GM21723 (cell line): ENCODE results near the gene DDX5.
A peak's percentile ranks its signal among the peaks of the same experiment; 100 is the strongest.
"Not testable (repeated sequence)": the region's sequence is repeated elsewhere in the genome, so short reads cannot be mapped to it uniquely, and the experiment has no call there.

Experiments
- ATAC-seq: cut with Tn5 transposase; IDR thresholded peaks from one replicate; pipeline ENCODE4 v1.9.1; 2021; ENCODE audit warnings: mild to moderate bottlenecking, moderate library complexity; ENCODE audit not compliant: unreplicated experiment

Gene DDX5

DNA sequence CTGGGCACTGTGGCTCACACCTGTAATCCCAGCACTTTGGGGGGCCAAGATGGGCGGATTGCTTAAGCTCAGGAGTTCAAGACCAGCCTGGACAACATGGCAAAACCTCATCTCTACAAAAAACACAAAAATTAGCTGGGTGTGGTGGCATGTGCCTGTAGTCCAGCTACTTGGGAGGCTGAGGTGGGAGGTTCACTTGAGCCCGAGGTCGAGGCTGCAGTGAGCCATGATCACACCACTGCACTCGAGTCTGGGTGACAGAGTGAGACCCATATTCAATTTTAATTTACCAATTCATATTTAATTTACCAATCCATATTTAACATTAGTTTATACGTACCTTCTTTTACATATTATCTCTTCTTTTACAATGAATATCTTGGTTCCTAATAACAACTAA lies 10.8 kb downstream of the DDX5 start:
- ATAC-seq: not testable (repeated sequence)

DNA sequence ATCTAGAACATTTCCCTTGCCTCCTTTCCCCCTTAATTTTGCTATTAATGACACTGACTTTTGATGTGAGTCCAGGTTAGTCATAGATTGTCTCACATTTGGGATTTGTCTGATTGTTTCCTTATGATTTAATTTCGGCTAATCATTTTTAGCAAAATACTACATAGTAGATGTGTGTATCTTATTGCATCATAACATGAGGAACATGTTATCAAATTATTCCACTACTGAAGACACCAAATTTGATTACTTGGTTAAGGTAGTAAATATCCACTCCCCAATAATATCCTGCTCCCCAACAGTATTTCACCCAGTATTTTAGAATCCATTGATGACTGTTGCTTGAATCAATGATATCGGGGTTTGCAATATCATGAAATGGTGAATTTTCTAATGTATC lies 12.0 kb downstream of the DDX5 start:
- no peak for ATAC-seq

DNA sequence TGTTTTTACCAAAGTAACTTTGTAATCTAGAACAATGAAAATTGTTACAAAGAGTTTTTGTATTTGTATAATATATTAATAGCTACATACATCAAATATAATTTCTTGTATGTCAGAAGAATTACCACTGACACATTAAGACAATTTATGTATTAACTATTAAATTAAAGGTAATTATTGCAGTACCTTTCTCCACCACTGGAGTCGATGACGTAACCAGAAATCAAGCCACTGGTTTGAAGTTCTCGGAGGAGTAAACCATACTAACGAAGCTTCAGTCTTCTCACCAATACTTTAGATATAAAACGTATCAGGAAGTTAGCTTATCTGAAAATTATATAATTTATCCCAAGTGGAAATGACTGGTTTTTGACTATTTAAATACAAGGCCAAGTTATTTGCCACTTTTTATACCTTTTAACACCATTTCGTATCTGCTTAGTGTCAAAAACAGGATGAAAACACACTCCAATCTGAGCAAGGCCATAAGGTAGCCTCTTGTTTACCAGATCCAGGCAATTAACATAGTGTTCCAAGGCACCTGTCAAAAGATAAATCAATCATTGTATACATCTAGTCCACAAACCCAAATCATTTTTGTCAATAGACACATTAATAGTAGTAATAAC lies 13.5 kb downstream of the DDX5 start:
- ATAC-seq: no peak

DNA sequence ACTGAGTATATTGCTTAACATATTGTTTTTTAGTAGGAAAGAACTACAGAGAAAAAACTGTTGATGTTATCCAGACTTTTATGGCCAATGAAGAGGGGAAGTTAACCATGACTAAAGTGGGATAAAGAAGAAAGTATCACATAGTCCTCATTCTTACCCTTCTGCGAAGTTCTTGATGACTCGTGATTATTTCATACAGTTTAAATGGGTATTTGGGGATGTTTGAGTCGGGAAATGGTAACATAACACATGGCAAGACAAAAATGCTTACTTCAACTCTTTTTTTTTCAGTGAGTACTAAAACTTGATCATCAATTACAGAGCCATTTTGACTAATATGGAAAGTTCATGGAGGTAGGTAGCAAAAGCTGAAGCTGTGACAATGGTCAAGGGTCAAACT lies 14.1 kb downstream of the DDX5 start:
- ATAC-seq: no peak

DNA sequence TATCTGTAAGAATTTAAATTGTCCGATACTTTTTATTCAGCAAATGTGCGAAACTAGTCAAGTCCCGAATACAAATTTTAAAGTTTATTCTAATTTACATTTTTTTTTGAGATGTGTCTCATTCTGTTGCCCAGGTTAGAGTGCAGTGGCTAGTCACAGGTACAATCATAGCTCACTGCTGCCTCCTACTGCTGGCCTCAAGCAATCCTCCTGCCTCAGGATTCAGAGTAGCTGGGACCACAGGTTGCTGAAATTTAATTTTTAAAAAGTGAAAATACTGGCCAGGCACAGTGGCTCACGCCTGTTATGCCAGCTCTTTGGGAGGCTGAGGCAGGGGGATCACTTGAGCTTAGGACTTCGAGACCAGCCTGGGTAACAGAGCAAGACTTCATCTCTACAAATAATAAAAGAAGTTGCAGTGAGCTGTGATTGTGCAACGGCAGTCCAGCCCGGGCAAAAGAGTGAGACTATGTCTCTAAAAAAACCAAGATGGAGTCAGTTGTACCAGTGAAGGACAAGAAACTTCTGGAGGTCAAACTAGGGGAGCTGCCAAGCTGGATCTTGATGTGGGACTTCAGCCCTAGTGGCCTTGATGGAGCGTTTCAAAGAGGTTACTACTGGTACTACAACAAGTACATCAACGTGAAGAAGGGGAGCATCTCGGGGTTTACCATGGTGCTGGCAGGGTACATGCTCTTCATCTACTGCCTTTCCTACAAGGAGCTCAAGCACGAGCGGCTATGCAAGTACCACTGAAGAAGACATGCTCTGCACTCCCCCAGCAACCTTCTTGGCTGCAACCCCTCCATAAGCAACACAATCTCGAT lies 14.8 kb downstream of the DDX5 start:
- ATAC-seq: no peak

DNA sequence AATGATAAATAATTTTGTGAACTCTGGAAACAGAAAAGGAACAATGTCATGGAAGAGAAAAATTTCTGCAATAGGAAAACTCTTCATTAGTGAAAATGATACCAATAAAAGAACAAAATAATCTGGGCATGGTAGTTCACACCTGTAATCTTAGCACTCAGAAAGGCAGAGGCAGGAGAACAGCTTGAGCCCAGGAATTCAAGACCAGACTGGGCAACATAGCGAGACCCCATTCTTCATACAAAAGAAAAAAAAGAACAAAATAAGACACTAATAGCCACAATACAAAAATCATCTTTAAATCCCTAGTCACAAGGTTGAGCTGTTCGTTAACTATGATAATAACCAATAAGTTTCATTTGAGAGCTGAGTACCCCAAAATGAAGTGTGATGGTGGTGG lies 17.8 kb downstream of the DDX5 start:
- ATAC-seq: no peak

DNA sequence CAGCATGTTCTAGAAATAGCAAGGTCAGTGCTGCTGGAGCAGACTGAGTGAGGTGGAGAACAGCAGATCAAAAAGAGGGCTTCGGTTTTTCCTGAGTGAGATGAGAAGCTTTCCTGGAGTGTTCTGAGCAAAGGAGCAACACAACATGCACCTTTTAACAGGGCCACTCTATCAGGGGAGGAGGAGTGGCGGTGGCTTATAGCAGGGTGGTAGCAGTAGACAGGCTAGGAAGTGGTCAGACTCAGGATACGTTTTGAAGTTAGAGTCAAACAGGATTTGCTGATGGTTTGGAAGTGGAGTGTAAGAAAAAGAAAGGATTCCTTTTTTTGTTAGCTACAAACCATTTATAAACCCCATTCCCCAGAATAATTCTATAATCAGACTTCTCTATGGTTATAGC lies 21.7 kb downstream of the DDX5 start:
- no peak for ATAC-seq

DNA sequence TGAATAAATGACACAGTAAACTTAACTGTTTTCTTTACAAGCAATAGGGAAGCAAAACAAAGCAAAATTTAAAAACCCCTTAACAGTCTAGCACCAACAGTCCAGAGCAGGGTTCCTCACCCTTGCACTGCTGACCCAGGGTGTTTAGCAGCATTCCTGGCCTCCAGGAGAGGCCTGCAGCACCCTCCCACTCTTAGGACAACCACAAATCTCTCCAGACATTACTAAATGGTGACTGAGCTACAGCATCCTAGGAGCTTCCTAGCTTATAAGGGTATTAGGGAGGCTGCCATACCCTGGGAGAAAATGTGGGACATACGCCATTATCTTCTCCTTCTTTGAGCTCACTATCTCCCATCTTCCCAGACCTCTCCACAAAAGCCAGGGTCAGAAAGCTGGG lies 25.1 kb downstream of the DDX5 start:
- no peak for ATAC-seq

DNA sequence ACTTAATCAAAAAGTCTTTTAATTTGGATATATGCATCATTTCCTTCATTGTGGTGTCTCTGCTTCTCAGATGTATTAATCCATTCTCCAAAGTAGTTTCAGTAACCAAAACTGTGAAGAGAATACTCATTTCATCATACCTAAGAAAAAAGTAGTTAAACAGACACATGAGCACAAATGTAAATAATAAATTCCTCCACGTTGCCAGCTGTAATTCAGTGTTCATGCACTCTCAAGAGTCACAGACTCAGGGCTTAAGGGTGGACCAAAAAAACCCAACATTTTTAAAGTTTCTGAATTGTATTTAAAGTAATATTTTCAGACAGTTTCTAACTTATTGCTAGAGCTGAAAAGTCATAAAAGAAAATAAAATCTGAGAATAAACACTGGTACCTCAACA lies 28.2 kb downstream of the DDX5 start:
- ATAC-seq: no peak

DNA sequence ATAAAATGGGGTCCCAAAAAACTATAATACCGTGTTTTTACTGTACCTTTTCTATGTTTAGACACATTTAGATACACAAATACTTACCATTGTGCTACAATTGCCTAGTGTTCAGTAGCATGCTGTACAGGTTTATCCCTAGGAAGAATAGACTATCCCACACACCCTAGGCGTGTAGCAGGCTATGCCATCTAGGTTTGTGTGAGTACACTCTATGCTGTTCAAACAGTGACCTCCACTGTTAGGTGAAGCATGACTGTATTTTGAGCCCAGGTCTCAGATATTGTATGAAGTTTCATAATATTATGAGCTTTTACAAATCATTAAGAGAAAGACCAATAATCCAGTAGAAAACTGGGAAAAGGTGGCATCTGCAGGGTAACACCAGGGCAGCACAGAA lies 33.5 kb downstream of the DDX5 start:
- ATAC-seq: no peak

DNA sequence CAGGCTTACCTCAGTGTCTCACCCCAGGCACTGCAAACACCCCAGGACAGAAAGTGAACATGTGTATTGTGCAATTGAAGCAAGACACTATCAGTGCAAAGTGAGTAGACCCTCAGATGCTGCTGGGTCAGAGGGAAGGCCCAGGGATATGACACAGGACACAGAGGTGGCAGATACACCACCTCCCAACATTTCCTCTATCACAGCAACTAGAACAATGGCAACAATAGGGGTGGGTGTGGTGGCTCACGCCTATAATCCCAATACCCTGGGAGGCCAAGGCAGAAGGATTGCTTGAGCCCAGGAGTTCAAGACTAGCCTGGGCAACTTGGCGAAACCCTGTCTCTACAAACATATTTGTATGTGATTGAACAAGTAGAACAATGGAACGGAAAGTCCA lies 34.6 kb downstream of the DDX5 start:
- no peak for ATAC-seq

DNA sequence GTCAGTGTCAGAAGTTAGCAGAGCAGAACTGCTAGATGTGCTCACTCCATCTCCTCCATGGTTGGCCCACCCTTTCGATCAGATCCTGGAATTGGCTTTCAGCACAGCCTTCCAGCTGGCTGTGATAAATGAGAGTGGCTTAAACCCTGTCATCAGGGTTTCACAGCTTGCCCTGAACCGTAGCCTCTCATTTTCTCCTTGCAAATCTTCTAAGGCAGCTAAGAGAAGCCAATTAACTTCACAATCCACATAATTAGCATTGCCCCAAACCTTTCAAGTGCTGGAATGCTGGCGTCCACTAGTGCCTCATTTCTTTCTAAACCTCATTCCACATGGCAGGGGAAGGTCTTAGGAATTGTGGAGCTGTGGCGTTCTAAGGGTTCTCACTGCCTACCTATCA lies 35.5 kb downstream of the DDX5 start:
- ATAC-seq: no peak

DNA sequence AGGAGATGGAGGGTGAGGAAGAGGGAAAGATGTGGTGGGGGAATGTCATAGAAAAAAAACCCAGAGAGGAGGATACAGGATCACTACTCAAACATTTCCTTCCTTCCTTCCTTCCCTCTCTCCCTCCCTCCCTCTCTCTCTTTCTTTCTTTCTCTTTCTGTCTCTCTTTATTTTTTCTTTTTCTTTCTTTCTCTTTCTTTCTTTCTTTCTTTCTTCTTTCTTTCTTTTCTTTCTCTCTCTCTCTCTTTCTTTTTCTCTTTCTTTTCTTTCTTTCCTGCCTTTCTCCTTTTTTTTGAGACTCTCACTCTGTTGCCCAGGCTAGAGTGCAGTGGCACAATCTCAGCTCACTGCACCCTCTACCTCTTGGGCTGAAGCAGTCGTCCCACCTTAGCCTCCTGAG lies 39.3 kb downstream of the DDX5 start:
- not testable (repeated sequence) for ATAC-seq

DNA sequence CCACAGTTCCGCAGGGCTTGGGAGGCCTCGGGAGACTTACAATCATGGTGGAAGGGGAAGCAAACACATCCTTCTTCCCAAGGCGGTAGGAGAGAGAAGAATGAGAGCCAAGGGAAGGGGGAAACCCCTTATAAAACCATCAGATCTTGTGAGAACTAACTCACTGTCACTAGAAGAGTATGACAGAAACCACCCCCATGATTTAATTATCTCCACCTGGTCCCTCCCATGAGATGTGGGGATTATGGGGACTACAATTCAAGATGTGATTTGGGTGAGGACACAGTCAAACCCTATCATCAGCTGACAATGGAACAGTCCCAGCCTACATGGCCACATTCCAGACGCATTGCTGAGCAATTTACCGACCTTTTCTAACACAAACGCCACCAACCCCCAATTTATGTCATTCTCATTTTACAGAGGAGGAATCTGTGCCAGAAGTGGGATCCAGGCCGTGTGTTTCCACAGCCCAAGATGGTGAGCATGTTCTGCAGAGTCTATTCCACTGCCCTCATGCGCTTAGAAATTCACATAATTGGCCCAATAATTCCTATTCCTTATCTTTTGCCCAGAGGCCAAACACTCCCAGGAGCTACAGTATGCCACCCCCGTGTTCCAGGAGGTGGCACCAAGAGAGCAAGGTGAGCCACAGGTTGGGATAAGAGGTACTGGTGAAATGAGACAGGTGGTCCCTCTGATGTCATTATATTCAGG lies 39.9 kb downstream of the DDX5 start:
- no peak for ATAC-seq

DNA sequence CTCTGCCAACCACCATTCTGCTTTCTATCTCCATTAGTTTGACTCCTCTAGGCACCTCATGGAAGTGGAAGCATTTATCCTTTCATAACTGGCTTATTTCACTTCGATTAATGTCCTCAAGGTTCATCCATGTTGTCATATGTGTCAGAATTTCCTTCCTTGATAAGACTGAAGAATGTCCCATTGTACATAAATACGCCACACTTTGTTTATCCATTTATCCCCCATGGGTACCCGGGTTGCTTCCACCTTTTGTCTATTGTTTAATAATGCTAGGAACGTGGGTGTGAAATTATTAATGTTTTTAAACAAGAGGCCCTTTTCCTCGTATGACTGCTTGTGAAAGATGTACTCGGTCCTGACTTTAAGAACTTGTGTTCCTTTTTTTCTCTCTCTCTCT lies 44.3 kb downstream of the DDX5 start:
- ATAC-seq: no peak

DNA sequence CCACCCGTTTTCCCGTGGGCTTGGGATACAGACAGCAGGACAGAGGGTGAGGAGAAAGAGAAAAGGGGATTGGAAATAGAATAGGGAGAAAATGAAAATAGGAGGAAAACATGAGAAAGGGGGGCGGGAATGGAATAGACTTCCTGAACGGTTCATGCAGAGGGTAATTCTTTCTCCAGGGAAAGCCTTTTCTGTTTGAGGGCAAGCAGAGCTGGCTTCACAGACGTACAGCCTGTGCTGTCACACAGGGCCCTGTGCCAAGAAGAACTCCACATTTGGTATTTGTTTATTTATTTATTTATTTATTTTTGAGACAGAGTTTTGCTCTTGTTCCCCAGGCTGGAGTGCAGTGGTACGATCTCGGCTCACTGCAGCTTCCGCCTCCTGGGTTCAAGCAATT lies 45.1 kb downstream of the DDX5 start:
- no peak for ATAC-seq

DNA sequence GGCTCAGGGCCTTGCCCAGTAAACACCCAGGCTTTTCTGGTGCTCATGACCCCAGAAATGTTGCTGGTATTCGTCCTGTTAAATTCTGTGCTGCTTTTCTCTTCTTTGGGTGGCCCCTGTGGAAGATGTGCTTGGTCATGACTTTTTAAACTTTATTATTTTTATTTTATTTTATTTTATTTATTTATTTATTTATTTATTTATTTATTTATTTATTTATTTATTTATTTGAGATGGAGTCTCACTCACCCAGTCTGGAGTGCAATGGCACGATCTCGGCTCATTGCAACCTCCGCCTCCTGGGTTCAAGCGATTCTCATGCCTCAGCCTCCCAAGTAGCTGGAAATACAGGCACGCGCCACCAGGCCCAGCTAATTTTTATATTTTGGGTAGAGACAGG lies 46.3 kb downstream of the DDX5 start:
- ATAC-seq: not testable (repeated sequence)

DNA sequence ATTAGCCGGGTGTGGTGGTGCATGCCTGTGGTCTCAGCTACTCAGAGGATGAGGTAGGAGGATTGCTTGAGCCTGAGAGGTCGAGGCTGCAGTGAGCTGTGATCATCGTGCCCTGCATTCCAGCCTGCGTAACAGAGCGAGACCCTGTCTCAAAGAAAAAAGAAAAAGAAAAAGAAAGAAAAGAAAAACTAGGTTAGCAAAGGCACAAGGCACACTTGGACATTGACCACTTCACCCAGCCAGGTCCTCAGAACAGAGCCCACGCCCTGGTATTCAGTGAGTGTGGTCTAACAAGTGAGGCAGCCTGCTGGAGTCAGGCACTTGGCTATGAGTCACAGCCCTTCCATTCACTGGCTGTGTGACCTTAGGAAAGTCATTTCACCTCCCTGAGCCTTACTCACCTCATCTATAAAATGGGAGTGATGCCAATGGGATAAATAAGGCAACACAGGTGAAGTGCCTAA lies 46.8 kb downstream of the DDX5 start:
- no peak for ATAC-seq

DNA sequence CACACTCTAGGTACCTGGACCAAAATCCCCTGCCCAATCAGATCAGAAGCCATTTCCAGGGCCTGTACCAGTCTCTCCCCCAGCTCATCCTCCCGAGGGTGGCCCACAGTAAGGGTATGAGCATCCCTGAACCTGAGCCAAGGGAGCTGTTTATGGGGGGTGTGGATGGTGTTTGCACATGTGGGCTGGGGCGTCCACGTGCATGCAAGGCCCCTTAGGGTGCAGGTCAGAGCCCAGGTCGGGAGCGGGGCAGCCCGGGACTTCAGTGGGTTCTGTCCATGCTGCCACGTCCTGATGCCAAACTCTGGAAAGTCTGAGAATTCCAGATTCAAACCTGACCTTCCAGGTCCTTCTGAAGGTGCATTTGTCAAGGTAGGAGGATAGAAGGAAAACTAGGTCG lies 47.3 kb downstream of the DDX5 start:
- no peak for ATAC-seq

DNA sequence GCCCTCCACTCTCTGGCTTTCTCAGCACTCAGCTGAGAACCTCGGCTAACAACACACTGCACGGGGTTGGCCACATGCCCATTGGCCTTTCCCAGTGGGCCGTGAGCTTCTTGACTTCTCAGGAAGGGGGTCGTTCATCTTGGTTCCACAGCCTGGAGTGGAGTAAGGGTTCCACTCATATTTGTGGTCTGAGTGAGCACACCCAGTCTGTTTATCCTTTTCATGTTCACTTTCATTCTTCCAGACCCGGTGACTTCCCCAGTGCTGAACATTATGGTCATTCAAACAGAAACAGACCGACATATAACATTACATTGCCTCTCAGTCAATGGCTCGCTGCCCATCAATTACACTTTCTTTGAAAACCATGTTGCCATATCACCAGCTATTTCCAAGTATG lies 48.9 kb downstream of the DDX5 start:
- ATAC-seq: no peak

DNA sequence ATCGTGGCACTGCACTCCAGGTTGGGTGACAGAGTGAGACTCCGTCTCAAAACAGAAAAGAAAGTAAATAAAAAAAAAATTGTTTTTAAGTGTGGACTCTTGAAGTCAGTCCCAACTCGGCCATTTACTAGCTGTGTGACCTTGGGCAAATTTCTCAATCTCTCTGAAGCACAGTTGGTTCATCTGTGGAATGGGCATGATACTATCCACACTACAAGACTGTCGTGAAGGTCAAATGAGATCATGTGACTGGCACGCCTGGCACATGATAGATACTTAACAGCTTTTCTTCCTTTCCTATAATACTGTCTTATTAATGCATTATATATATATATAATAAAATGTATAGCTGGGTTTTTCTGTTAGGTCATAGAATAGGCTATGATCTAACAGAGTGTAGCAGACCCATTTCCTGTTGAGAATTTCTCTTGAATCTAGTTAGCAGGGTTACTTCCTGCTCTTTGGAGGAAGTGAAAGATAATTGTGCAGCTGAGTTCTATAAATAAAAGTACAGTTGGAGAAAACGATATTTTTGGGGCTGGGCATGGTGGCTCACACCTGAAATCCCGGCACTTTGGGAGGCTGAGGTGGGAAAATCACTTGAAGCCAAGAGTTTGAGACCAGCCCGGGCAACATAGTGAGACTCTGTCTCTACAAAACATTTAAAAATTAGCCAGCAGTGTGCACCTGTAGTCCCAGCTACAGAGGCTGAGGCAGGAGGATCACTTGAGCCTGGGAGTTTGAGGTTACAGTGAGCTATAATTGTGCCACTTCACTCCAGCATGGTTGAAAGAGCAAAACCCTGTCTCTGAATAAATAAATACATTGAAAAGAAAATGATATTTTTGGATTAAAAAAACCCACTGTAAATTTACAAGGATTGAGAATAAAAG lies 49.9 kb downstream of the DDX5 start:
- ATAC-seq: peak; percentile 55
